Mesenteric fat pad (tissue), 1 donor: Measurements from ENCODE around the gene C18orf63. TPM values are rescaled to one million over a fixed set of nuclear protein-coding genes. Genes with fewer than 3 reads are reported as not detected.
"Not testable (repeated sequence)": the region's sequence is repeated elsewhere in the genome, so short reads cannot be mapped to it uniquely, and the experiment has no call there.

ENCODE experiments used
- DNase-seq: peaks from one replicate; pipeline ENCODE4 v3.0.0-alpha.2; 2020; ENCODE audit warnings: low spot score
- total RNA-seq: library from RNA; stranded (reverse); fragmentation: NEBNext Ultra II Directional; extraction: Animal tissue kit (Norgen Biotek cat#: 25700); gene quantifications from one replicate; pipeline ENCODE4 v1.2.1, GENCODE V29; 2021
- donor health status: DM: yes; HTN: yes; CAD: no.

The C18orf63 gene
- total RNA-seq, 1 donor from 2014 or later = not detected

DNA sequence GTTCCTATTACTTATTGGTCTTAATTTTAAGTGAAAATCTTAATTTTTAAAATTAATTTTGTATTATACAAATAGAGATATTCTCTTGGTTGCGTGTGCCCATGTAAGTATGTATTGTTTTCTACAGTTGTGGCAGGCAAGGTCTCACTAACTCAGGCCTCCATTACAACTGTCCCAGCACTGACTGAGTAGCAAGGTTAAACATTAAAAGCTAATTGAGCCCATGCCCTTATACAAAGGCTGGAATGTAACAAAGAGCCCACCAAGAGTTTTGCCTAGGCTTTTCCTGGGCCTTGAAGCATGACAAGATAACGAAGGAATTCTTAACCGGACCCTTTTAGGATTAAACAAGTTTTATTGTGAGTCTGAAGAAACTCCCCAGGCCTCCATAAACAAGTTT lies 11.2 kb downstream of the C18orf63 start:
- DNase-seq = not testable (repeated sequence)

GRCh38 chr18:74328206-74328605 lies 12.6 kb downstream of the C18orf63 start:
- no peak for DNase-seq

DNA sequence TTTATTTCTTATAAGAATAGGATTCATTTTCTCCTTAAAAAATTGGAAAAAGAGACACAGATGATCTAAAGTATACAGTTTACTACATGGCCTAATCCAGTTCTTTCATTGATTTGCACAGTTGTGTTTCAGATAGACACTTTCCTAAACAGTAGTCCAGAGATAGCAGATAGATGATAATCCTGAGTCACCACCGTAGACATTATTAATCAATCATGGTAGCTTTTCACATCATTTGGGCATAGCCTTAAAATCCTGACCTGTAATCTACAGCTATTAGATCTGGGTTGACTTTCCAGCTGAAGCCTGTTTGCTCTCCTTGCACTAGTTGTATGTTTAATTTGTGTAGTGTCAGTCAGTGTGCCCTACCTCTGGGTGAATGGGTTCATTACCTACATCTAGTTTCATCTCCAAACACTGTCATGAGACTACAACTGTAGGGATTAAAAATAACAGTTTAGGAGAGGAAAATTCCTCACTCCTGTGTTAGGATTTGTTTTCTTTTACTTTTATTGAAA lies 14.1 kb downstream of the C18orf63 start:
- DNase-seq = no peak

GRCh38 chr18:74331404-74331803 lies 15.8 kb downstream of the C18orf63 start:
- no peak for DNase-seq

- DNase-seq = no peak
These were observed 17.5 kb downstream of the C18orf63 start for GRCh38 chr18:74333091-74333490.

DNA sequence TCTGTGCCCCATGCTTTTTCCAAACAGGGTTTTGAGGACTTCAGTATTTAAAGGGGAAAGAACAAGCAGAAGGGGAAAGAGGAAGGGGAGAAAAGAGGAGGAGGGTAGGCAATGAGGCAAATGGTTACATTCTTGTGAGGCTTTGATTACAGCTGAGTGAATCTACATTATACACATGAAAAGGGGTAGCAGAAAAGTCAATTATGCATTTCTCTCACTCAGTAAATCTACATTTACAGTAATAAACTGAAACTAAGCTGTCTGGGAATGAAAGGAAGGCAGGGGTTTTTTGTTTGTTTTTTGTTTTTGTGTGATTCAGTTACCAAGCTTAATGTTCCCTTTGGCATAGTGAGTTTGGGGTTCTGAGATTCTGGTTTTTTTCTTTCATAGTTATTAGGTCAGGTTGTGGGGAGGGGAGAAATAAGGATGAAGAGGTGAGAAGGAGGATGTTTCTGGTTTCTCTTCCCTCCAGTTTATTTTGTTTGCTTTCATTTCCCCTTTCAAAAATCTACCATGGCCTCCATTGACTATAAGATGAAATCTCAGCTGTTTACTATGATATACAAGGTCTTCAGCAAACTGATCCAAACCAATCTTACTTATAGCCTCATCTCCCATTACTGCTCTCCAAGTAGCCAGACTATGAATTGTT lies 18.7 kb downstream of the C18orf63 start:
- no peak for DNase-seq

- no peak for DNase-seq
These were observed 21.0 kb downstream of the C18orf63 start for GRCh38 chr18:74336656-74337055.

GRCh38 chr18:74337155-74337911 lies 21.7 kb downstream of the C18orf63 start:
- DNase-seq = no peak

- DNase-seq = no peak
These were observed 22.3 kb downstream of the C18orf63 start for GRCh38 chr18:74337912-74338309.

DNA sequence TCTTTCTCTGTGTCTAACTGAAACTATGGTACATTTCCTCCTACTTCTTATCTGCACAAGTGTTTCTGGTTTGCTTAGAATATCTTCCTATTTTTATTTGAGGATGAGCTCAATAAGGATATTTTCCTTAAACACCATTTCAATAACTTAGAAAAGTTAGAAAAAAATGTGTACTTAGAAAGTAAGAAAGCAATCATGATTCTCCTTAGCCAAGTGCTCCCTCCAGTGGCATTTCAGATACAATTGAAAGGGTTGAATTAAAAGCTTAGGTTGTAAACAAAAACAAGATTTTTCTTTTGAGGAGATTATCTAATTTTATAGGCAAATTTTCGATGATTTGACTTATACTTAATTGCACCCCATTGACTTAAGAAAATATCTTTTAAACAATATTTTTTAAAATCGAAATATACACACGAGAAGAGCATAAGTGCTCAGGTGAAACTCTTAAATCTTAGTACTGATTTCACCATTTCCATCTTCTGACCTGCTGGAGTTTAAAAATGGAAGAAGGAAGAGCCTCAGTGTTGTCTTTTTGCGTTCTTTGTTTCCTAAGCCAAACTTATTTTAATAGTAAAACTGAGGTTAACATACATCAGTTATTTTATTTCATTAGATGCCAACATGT lies 26.9 kb downstream of the C18orf63 start:
- DNase-seq = no peak

GRCh38 chr18:74346206-74346605 lies 30.6 kb downstream of the C18orf63 start:
- DNase-seq = no peak

DNA sequence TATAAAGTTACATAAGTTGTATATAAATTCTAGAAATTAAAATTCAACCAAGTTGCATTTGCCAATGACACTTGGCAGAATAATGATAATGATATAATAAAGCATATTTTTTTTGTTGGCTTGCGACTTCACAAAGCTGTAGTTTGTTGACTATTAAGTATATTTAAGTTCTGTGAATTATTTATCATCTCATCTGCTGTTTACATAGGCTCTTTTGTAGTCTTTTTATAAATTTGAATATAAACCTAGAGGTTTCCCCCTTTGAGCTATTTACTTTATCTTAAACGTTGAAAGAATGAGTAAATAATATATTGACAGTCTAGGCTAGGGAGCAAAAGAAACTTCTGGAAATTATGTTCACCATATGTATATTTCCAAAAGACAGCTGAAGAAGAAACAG lies 32.9 kb downstream of the C18orf63 start:
- no peak for DNase-seq

DNA sequence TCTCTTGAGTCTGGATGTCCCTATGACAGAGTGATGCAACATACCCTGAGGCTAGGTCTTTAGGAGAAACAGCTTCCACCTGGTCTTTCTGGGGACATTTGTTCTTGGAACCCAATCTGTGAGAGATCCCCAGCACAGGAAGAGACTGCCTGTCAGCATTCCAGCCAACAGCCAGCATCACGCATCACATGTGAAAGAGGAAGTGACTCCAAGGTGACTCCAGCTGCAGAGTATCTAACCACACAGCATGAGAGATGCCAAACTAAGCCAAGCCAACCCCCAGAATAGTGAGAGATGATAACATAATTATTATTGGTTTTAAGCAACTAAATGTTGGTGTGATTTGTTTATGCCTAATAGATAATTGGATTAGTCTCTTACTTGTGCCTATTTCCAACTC lies 35.7 kb downstream of the C18orf63 start:
- no peak for DNase-seq

DNA sequence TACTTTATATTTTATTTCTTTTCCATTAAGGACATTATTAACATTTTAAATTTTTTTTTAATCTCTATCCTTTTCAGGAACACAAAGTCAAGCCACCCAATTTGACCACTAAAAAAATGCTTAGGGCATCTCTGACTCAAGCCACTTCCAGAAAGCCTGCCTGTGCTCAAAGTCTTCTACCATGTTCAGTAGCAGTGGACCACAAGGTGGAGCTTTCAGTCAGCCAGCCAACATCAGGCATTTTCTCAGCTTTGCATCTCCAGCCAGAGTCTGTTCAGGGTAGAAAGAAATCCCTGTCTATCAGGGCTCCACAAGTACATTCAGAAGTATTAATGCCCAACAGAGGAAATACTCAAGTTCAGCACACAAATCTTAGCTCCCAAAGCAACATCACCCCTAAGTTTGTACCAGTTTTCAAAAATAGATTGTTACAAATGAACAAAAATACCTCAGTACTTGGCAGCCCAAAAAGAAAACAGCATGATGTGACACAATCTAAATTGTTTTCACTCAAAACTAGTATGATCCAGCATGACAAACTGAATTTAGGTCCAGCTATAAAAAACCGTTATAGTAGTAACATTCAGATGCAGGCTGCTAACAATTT lies 37.6 kb downstream of the C18orf63 start:
- DNase-seq = no peak

- no peak for DNase-seq
These were observed 41.3 kb downstream of the C18orf63 start for GRCh38 chr18:74356959-74357358.

DNA sequence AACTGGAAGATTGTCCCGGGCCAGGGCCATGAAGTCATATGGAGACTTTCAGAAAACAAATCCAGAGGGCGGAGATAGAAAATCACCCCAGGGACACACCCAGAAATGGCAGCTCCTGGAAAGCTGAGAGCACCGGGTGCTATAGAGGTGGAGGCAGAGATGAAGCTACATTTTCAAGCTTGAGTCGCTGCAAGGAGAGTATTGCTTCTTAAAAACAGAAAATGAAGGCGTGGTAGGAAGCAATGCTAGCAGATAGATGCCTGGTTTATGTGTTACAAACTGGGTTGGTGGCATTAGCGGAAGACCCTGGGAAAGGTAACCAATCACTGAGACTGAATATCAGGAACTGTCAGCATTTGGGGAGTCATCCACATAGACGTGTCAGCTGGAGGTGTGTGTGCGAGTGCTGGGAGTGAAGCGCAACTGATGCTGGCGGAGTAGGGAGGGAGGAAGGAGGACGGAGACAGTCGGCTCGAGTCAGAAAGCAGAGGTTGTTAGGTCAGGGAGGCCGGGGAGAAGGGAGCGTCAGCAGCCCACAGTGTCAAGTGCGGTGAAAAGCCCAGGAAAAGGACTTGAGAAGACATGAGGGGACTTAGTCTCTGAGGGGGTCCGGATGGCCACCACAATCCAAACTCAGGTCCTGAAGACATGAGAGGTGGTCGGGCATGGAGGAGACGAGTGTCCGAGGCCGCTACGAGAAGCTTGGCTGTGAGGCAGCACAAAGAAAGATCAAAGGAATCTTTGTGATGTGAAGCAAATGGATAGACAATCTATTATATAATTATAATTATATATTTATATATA lies 45.4 kb downstream of the C18orf63 start:
- DNase-seq = no peak

DNA sequence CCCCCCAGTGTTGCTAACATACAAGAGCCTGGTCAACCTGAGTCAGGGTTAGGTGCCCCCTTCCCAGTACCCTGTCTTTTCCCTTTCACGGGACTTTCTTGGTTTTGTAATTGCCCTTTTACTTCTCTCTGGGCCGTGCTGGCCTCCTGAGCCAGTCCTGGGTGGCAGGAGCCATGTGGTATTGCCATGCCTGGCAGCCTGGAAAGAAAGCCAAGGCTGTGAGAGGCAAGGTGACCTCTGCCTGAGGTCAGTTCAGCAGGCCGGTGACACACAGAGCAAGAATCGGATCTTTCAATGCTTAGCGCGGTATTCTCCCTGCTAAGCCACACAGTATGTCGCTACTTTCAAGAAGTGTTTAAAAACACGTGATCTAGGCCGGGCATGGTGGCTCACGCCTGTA lies 52.3 kb downstream of the C18orf63 start:
- DNase-seq = no peak

DNA sequence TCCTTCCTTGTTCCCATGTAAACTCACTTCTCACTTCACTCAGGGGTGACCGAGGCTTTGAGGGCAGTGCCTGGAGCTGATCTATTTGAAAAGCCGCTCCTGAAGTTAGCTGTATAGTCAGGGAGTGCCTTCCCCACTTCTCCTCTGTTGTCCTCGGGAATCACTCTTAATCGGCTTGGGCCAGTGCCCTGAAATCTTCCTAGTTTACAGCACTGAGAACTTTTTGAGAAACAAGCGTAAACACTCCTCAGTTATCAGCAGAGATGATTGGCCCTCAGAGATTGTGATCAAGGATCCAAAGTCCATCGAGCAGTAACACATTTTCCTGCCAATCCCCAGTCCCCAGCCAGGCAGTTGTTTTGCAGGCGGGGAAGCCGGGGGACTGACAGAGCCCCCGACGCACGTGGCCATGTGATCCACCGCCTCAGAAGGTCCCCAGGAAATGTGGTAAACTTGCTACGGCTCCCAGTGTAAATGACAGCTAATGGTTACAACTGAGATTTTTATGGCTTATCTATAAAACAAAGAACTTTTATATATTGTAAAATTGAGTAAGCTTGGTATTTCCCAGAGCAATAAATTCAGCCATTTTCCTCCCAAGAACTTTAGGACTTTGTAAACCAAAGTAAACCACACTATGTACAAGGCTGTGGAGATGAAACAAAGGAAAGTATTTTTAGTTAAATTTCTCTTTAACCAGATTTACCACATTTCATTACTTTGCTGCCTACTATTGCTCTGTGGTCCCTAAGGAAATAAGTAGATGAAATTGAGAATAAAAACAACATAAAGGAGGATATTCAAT lies 53.5 kb downstream of the C18orf63 start:
- no peak for DNase-seq

- DNase-seq = no peak
These were observed 54.5 kb downstream of the C18orf63 start for GRCh38 chr18:74370115-74370514.

- DNase-seq = no peak
These were observed 57.8 kb downstream of the C18orf63 start for GRCh38 chr18:74373428-74373827.
